ENCODE measurements around the gene NACC2. TPM values are rescaled to one million over a fixed set of nuclear protein-coding genes. Genes with fewer than 3 reads are reported as not detected.
"Not testable (repeated sequence)": the region's sequence is repeated elsewhere in the genome, so short reads cannot be mapped to it uniquely, and the experiment has no call there.

NACC2 gene
- total RNA-seq, 1 donor from 2014 or later, result 3.2 TPM

- intact Hi-C loops (cut with micrococcal nuclease), result no loop called here
These were observed 17.5 kb upstream of the NACC2 start for GRCh38 chr9:136112541-136112940.

DNA sequence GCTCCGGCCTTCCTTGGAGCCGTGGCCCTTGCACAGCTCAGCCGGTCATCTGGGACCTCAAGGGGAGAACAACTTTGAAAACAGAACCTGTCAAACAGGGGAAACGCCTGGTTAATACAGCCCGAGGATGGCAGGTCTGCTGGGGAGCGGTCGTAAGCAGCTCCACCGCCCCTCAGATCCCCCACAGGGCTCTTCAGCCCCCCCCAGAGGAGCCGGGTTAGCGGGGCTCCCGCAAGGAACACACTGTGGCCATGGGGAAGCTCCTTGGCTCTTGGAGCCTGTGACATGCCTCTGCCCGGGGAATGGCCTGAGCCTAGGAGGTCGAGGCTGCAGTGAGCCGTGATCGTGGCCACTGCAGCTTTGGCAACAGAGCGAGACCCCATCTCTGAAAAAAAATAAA lies 16.8 kb upstream of the NACC2 start:
- intact Hi-C loops (cut with micrococcal nuclease), result no loop called here

DNA sequence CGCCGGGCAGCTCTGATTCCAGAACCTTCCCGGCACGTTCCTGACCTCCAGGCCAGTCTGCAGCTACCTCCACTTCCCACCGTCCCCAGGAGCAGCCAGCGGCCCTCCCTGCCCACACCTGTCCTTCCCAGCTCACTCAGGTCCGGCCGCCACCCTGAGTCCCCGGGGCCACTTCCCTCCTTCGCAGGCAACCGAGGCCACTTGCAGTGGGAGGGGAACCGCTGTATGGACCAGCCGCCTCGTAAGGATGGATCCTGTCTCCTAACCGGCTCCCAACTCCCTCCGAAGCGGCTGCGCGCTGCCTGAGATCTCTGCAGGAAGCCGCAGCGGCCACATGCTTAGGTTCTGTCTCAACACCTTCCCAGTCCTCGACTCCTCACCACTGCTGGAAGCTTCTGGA lies 16.1 kb upstream of the NACC2 start:
- intact Hi-C loops (cut with micrococcal nuclease), result no loop called here

DNA sequence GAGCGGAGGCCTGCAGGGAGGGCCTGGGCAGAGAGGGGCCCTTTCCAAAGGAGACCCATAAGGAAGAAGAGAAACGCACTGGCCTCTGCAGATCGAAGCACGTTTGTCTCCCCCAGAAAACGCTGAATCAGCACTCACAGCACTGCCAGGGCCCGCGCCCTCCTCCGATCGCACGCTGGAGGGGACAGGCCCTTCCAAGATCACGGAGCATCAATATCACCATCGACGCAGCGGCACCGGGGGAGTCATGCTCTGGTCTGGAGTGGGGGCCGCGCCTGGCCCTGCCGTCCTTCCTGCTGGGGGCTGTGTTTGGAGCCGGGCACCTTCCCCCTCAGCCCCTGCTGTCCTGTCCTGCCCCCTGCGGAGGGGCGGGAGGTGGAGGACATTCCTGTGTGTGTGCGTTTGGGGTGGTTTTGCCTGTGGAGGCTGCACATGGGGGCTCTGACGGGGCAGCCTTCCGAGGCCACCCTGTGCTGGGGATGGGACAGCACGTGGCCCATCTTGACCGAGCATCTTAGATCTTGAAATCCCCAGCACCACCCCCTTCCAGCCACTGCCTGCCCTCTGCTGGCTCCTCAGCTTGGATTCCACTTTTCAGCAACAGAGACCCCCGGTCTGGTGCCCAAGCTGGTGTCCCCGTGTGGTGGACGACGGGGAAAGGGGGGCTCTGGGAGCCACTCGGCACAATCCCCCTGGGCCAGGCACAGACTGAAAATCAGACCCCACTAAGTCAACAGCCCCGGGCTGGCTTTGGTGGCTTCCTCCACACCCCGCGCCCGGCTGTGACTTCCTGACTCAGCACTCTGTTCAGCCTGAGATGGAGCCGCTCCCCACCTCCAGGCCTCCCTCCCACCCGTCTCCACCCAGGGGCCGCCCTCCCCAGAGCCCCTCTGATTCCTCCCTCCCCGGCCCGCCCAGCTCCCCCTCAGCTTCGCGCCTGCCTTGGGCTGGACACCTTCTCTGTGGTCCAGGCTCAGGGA lies 15.3 kb upstream of the NACC2 start:
- intact Hi-C loops (cut with micrococcal nuclease), result no loop called here

- intact Hi-C loops (cut with micrococcal nuclease), result loop anchor here (1.0 to 2.0 kb wide), 3 partner anchors 9 to 148 kb away; partner anchors contain the start of genes NACC2, TMEM250 and UBAC1
These were observed 14.4 kb upstream of the NACC2 start for GRCh38 chr9:136109351-136110081.

- intact Hi-C loops (cut with micrococcal nuclease), result loop anchor here (1.0 to 2.0 kb wide), 3 partner anchors 10 to 147 kb away; partner anchors contain the start of genes NACC2, TMEM250 and UBAC1
These were observed 13.7 kb upstream of the NACC2 start for GRCh38 chr9:136108648-136109266.

DNA sequence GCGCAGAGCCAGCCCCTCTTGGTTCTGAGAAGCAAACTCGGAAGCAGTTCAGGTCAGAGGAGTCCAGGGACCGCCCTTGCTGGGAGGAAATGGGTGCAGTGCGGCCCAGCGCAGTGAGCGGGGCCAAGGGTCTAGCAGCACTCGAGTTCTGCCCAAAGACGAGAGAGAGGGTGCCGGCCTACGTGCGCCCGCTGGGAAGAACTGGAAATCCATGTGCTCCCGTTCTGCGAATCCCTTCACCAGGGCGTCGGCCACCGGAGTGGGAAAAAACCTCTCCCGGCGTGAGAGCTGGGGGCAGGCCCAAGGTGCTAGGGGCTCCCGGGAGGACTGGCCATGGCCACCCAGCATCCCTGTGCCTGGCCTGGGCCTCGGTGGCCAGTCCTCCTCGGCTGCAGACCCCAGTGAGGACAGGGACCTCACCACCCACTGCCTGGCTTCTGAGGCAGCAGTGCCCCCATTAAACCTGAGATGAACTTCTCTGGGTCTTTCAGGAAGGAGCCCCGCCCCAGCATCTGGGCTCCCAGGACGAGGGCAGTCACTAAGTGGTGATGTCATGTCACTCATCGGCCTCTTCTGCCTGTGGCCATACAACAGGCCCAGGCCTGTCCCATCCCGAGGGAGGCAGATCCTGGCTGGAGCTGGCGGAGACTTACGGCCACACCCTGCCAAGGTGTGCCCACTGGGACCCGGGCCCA lies 13.0 kb upstream of the NACC2 start:
- intact Hi-C loops (cut with micrococcal nuclease), result loop anchor here (2.0 kb wide), 1 partner anchor 13 kb away; the partner anchor contains the start of gene NACC2

GRCh38 chr9:136107155-136107952 lies 12.3 kb upstream of the NACC2 start:
- intact Hi-C loops (cut with micrococcal nuclease), result no loop called here

GRCh38 chr9:136105398-136106135 lies 10.5 kb upstream of the NACC2 start:
- intact Hi-C loops (cut with micrococcal nuclease), result no loop called here

- intact Hi-C loops (cut with micrococcal nuclease), result no loop called here
These were observed 9.8 kb upstream of the NACC2 start for GRCh38 chr9:136104916-136105315.

- intact Hi-C loops (cut with micrococcal nuclease), result no loop called here
These were observed 9.4 kb upstream of the NACC2 start for GRCh38 chr9:136104488-136104800.

- intact Hi-C loops (cut with micrococcal nuclease), result no loop called here
These were observed 8.8 kb upstream of the NACC2 start for GRCh38 chr9:136103651-136104487.

- intact Hi-C loops (cut with micrococcal nuclease), result not testable (repeated sequence)
These were observed 6.6 kb upstream of the NACC2 start for GRCh38 chr9:136101615-136102074.

GRCh38 chr9:136100700-136101614 lies 5.9 kb upstream of the NACC2 start:
- intact Hi-C loops (cut with micrococcal nuclease), result no loop called here

DNA sequence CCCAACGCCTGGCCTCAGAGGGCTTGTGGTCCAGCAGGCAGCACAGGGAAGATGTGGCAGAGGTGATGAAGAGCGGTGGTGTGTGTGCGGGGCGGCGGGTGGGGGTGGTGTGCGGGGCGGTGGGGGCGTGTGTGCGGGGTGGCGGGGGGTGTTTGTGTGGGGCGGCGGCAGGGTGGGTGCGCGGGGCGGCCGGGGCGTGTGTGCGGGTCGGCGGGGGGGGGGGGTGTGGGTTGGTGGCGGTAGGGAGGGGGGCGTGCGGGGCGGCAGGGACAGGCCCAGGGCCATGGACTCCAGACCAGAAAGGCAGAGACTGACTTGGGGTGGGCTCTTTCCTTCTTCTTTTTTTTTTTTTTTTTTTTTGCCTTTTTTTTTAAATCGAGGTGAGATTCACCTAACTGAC lies 4.5 kb upstream of the NACC2 start:
- intact Hi-C loops (cut with micrococcal nuclease), result no loop called here

DNA sequence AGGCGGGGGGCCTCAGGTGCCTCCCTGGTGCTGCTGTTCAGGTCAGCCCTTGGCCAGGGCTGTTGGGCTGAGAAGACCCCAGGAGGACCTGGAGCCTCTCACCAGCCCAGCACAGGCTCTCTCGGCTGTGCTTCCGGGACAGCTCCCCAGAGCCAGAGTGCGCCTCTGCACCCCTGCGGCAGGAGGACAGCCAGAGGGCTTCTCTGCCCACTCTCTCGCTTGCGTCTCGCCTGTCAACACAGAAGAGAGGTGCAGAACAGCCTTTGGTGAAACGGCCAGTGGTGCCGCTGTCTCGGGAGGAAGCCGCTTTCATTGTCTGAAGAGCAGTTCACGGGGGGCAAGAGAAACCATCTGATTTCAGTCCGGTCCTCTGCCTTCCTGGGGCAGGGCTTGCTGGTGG lies 3.8 kb upstream of the NACC2 start:
- intact Hi-C loops (cut with micrococcal nuclease), result no loop called here

GRCh38 chr9:136098210-136098609 lies 3.1 kb upstream of the NACC2 start:
- intact Hi-C loops (cut with micrococcal nuclease), result no loop called here

Data from T-helper 2 cell treated with Interferon-gamma antibody and Interleukin-4, amounts not matched to agents 100 ng/mL and 5 ng/mL, for 36 hours (primary cell).